ENCODE results near the gene SDF4. TPM values are rescaled to one million over a fixed set of nuclear protein-coding genes. Genes with fewer than 3 reads are reported as not detected.

Gene SDF4
- total RNA-seq, 3 donors from 2014 or later (not counting 1 experiment from before 2014, with no cell fraction given), result 176 to 211 (median 184) TPM

DNA sequence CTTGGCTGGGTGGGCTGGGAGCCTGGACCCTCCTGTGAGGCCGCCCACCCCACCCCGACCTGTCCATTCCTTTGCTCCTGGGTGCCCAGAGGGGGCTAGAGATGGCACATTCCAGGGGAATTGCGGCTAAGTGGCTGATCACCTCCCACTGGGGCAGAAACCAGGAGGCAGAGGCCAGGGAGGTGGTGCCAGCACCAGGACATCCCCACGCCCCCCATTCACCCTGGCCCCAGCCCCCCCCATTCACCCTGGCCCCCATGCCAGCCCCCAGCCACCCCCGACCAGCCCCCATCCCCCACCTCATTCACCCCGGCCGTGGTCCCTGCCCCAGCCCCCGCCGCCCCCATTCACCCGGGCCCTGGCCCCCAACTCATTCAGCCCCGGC is 8.5 kb upstream of the SDF4 start:
- no peak for ATAC-seq
- Mint-ChIP-seq H3K4me3 (no peak overlapping the region), H3K27ac (no peak overlapping the region), H3K9me3 (no peaks in the 10 kb centered on the region), H3K4me1 (no peaks in the 10 kb centered on the region), H3K27me3 (ENCODE audit: low read depth in 2 of 2) (no peaks in the 10 kb centered on the region), H3K36me3 (no peaks in the 10 kb centered on the region)
- intact Hi-C loops (cut with micrococcal nuclease), result no loop called here
- no peak for DNase-seq
- 71% methylated on average over 3 of the region's 11 CpGs for WGBS (ENCODE audit: insufficient coverage)
- no peak overlapping the region for H3K4me3 ChIP-seq (ENCODE audit: low read length)
- no peaks in the 10 kb centered on the region for H3K9me3 ChIP-seq (ENCODE audit: control insufficient read depth, insufficient read depth, low read length)
- no peak overlapping the region for H3K27ac ChIP-seq (ENCODE audit: low read length)
- H3K36me3 ChIP-seq (ENCODE audit: control insufficient read depth, insufficient read depth, low read length), result no peaks in the 10 kb centered on the region
- TF ChIP-seq, protein P1, sequence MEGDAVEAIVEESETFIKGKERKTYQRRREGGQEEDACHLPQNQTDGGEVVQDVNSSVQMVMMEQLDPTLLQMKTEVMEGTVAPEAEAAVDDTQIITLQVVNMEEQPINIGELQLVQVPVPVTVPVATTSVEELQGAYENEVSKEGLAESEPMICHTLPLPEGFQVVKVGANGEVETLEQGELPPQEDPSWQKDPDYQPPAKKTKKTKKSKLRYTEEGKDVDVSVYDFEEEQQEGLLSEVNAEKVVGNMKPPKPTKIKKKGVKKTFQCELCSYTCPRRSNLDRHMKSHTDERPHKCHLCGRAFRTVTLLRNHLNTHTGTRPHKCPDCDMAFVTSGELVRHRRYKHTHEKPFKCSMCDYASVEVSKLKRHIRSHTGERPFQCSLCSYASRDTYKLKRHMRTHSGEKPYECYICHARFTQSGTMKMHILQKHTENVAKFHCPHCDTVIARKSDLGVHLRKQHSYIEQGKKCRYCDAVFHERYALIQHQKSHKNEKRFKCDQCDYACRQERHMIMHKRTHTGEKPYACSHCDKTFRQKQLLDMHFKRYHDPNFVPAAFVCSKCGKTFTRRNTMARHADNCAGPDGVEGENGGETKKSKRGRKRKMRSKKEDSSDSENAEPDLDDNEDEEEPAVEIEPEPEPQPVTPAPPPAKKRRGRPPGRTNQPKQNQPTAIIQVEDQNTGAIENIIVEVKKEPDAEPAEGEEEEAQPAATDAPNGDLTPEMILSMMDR (IDR thresholded peaks at IDR 0.05), result no peak
- peaks cover 11% of the 10 kb centered on the region for H3K4me1 ChIP-seq (ENCODE audit: control insufficient read depth, insufficient read depth, low read length)
- peaks cover 4% of the 10 kb centered on the region for H3K27me3 ChIP-seq (ENCODE audit: control insufficient read depth, insufficient read depth, low read length)

DNA sequence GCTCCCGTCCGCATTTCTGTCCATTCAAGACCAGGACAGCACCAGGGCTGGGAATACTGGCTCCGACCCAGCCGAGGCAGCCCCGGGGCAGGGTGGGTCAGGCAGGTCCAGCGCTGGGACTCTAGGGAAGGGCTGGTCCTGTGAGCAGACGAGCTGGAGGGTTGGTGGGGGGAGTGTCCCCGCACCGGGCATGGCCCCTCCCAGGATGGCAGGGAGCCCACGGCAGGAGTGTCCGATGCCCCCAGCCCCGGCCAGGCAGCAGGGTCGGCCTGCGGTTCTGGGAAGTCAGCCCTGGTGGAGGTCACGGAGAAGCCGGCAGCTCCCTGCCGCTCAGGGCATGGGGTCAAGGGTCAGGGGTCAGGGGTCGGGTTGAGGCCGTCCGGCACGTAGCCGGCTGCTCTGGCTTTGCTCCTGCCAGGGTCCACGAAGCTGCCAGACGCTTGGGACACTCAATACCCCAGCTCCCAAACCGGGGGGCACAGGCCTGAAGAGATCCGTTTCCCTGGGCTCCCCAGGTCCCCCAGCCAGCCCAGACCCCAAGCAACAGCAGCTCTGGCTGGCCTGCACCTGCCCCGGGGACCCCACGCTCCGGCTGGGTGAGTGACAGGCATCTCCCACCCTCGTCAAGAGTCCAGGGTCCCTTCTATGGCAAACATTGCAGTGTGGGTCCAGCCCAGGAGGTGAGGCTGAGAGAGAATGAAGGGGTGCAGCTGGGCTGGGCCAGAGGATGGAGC is 8.0 kb upstream of the SDF4 start:
- 67% methylated on average over 30 of the region's 30 CpGs for WGBS (ENCODE audit: insufficient coverage)
- no peak for ATAC-seq
- peaks cover 11% of the 10 kb centered on the region for H3K4me1 ChIP-seq (ENCODE audit: control insufficient read depth, insufficient read depth, low read length)

DNA sequence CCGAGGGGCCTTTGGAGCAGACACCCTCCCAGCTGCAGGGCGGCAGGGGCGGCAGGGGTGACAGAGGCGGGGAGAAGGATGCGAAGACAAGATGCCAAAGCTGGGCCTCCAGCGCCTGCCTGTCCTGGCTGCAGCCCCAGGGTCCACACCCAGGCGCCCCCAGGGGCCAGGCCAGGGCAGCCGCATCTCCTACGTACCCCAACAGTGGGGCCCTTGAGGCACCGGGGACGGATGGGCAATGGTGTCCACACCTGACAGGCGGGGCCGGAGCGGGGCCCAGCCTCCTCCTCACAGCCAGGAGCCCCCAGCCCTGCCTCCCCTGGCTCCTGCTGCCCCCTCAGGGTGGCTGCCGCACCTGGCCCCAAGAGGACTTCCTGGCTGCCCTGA is 7.4 kb upstream of the SDF4 start:
- H3K27ac Mint-ChIP-seq, result no peak overlapping the region
- H3K36me3 Mint-ChIP-seq, result no peaks in the 10 kb centered on the region
- no peak overlapping the region for H3K4me3 Mint-ChIP-seq

More for the DNA sequence above, 8.0 kb upstream of the SDF4 start:
- Histone ChIP-seq H3K27ac (ENCODE audit: low read length) (no peak overlapping the region), H3K36me3 (ENCODE audit: control insufficient read depth, insufficient read depth, low read length) (peaks cover 3% of the 10 kb centered on the region), H3K27me3 (ENCODE audit: control insufficient read depth, insufficient read depth, low read length) (peaks cover 2% of the 10 kb centered on the region), H3K9me3 (ENCODE audit: control insufficient read depth, insufficient read depth, low read length) (no peaks in the 10 kb centered on the region), H3K4me3 (ENCODE audit: low read length) (no peak overlapping the region)
- H3K27ac Mint-ChIP-seq, result no peak overlapping the region
- no peak overlapping the region for H3K4me3 Mint-ChIP-seq
- intact Hi-C loops (cut with micrococcal nuclease), result no loop called here
- H3K36me3 Mint-ChIP-seq, result no peaks in the 10 kb centered on the region
- no peaks in the 10 kb centered on the region for H3K4me1 Mint-ChIP-seq
- no peak for DNase-seq
- no peaks in the 10 kb centered on the region for H3K27me3 Mint-ChIP-seq (ENCODE audit: low read depth in 2 of 2)
- H3K9me3 Mint-ChIP-seq, result no peaks in the 10 kb centered on the region
- TF ChIP-seq, protein P1 (IDR thresholded peaks at IDR 0.05), result no peak

More for the DNA sequence above, 7.4 kb upstream of the SDF4 start:
- TF ChIP-seq, protein P1 (IDR thresholded peaks at IDR 0.05), result no peak
- H3K27me3 Mint-ChIP-seq (ENCODE audit: low read depth in 2 of 2), result no peaks in the 10 kb centered on the region
- intact Hi-C loops (cut with micrococcal nuclease), result no loop called here
- 79% methylated on average over 15 of the region's 15 CpGs for WGBS (ENCODE audit: insufficient coverage)
- H3K9me3 ChIP-seq (ENCODE audit: control insufficient read depth, insufficient read depth, low read length), result no peaks in the 10 kb centered on the region
- peaks cover 0 to 1% of the 10 kb centered on the region in 2 donors for H3K4me1 Mint-ChIP-seq
- peaks cover 2% of the 10 kb centered on the region for H3K27me3 ChIP-seq (ENCODE audit: control insufficient read depth, insufficient read depth, low read length)
- ATAC-seq (no peak), DNase-seq (no peak)
- H3K4me1 ChIP-seq (ENCODE audit: control insufficient read depth, insufficient read depth, low read length), result peaks cover 11% of the 10 kb centered on the region
- H3K4me3 ChIP-seq (ENCODE audit: low read length), result no peak overlapping the region
- H3K27ac ChIP-seq (ENCODE audit: low read length), result no peak overlapping the region
- peaks cover 5% of the 10 kb centered on the region for H3K36me3 ChIP-seq (ENCODE audit: control insufficient read depth, insufficient read depth, low read length)
- H3K9me3 Mint-ChIP-seq, result no peaks in the 10 kb centered on the region

All from natural killer cell (primary cell).